K562 (cell line): ENCODE measurements around the gene IBTK.

Source experiments
- CTCF ChIP-seq, 3 experiments: IDR thresholded peaks in 2 of 3; conservative IDR thresholded peaks in 1 of 3; 2 replicates each; pipeline ENCODE4 v1.5.1; 2011 to 2012; ENCODE audit warnings: low read length in 3 of 3, mild to moderate bottlenecking in 3 of 3, control low read depth in 2 of 3, improper control_type of control experiment in 1 of 3, inconsistent platforms in 1 of 3, low read depth in 1 of 3, mixed read lengths in 1 of 3, moderate library complexity in 1 of 3; ENCODE audit not compliant: insufficient read depth in 2 of 3
- GABPA ChIP-seq: fragments of 200-800 bp; sonication (Bioruptor generic); conservative IDR thresholded peaks from 2 replicates; pipeline ENCODE4 v1.6.1; 2016; ENCODE audit warnings: low read depth, missing genetic modification characterization, missing compliant biosample characterization
- MAX ChIP-seq: sonication (generic); formaldehyde crosslinking; IDR thresholded peaks from 2 replicates; pipeline ENCODE4 v1.9.0; 2022; ENCODE audit warnings: mild to moderate bottlenecking, missing genetic modification reagents
- MCM2 ChIP-seq: fragments of 450-650 bp; IDR thresholded peaks from 2 replicates; pipeline ENCODE4 v1.6.1; 2017; ENCODE audit warnings: low read depth, mild to moderate bottlenecking
- NFXL1 ChIP-seq: fragments of 450-650 bp; formaldehyde crosslinking; IDR thresholded peaks from 2 replicates; pipeline ENCODE4 v1.4.0; 2021; ENCODE audit warnings: mild to moderate bottlenecking
- PHB2 ChIP-seq: fragments of 450-650 bp; IDR thresholded peaks from 2 replicates; pipeline ENCODE4 v1.6.1; 2017; ENCODE audit warnings: low read depth
- POLR2A ChIP-seq: fragments of 450-650 bp; conservative IDR thresholded peaks from 2 replicates; pipeline ENCODE4 v1.6.1; 2016
- SMARCA4 ChIP-seq: fragments of 450-650 bp; IDR thresholded peaks from 2 replicates; pipeline ENCODE4 v1.6.1; 2016
- ZNF583 ChIP-seq: fragments of 250-450 bp; sonication (Bioruptor Pico); IDR thresholded peaks from 2 replicates; pipeline ENCODE4 v1.4.0; 2020
- ZNF589 ChIP-seq: fragments of 200-800 bp; sonication (Bioruptor generic); IDR thresholded peaks from 2 replicates; pipeline ENCODE4 v1.6.1; 2016; ENCODE audit warnings: low read depth, missing genetic modification characterization, missing compliant biosample characterization

GRCh38 chr6:82208913-82209312, 38.6 kb downstream of the IBTK start:
- TF ChIP-seq SMARCA4, result no peak
- TF ChIP-seq MAX (CRISPR knock-in tag), result no peak
- no peak for TF ChIP-seq PHB2
- TF ChIP-seq POLR2A, result no peak
- no peak for TF ChIP-seq ZNF583 (CRISPR knock-in tag)
- TF ChIP-seq NFXL1 (CRISPR knock-in tag), result no peak
- TF ChIP-seq ZNF589 (CRISPR knock-in tag), result no peak
- no peak for TF ChIP-seq CTCF (IDR thresholded peaks at IDR 0.05 in 2 of 3, conservative IDR thresholded peaks at IDR 0.05 in 1 of 3; ENCODE audit: insufficient read depth in 2 of 3, low read depth in 1 of 3, low read length in 3 of 3)
- TF ChIP-seq MCM2, result no peak
- no peak for TF ChIP-seq GABPA (tag)
